ENCODE results near the gene SHTN1.

SHTN1 gene

GRCh38 chr10:116918583-116918982, 86.4 kb downstream of the SHTN1 start:
- DNase-seq (ENCODE audit: low read depth in 2 of 2) = no peak

GRCh38 chr10:116917481-116917880, 87.5 kb downstream of the SHTN1 start:
- DNase-seq (ENCODE audit: low read depth in 2 of 2) = no peak

GRCh38 chr10:116915340-116915739, 89.6 kb downstream of the SHTN1 start:
- no peak for DNase-seq (ENCODE audit: low read depth in 2 of 2)

GRCh38 chr10:116913695-116914094, 91.3 kb downstream of the SHTN1 start:
- no peak for DNase-seq (ENCODE audit: low read depth in 2 of 2)

- no peak for DNase-seq (ENCODE audit: low read depth in 2 of 2)
These were observed 92.8 kb downstream of the SHTN1 start for GRCh38 chr10:116912162-116912561.

GRCh38 chr10:116910910-116911309, 94.1 kb downstream of the SHTN1 start:
- DNase-seq (ENCODE audit: low read depth in 2 of 2) = no peak

- no peak for DNase-seq (ENCODE audit: low read depth in 2 of 2)
These were observed 95.7 kb downstream of the SHTN1 start for GRCh38 chr10:116909307-116909706.

GRCh38 chr10:116907245-116907987, 97.6 kb downstream of the SHTN1 start:
- DNase-seq (ENCODE audit: low read depth in 2 of 2) = no peak

- DNase-seq (ENCODE audit: low read depth in 2 of 2) = no peak
These were observed 99.2 kb downstream of the SHTN1 start for GRCh38 chr10:116905845-116906210.

GRCh38 chr10:116899626-116900025, 105.4 kb downstream of the SHTN1 start:
- no peak for DNase-seq (ENCODE audit: low read depth in 2 of 2)

GRCh38 chr10:116893686-116894037, 111.3 kb downstream of the SHTN1 start:
- no peak for DNase-seq (ENCODE audit: low read depth in 2 of 2)

GRCh38 chr10:116892907-116893685, 111.9 kb downstream of the SHTN1 start:
- DNase-seq (ENCODE audit: low read depth in 2 of 2) = no peak

- no peak for DNase-seq (ENCODE audit: low read depth in 2 of 2)
These were observed 113.8 kb downstream of the SHTN1 start for GRCh38 chr10:116891208-116891607.

GRCh38 chr10:116889066-116889465, 115.9 kb downstream of the SHTN1 start:
- no peak for DNase-seq (ENCODE audit: low read depth in 2 of 2)

- no peak for DNase-seq (ENCODE audit: low read depth in 2 of 2)
These were observed 116.5 kb downstream of the SHTN1 start for GRCh38 chr10:116888380-116889055.

GRCh38 chr10:116886772-116887171, 118.2 kb downstream of the SHTN1 start:
- no peak for DNase-seq (ENCODE audit: low read depth in 2 of 2)

- no peak for DNase-seq (ENCODE audit: low read depth in 2 of 2)
These were observed 122.3 kb downstream of the SHTN1 start for GRCh38 chr10:116882639-116883038.

- DNase-seq (ENCODE audit: low read depth in 2 of 2) = no peak
These were observed 124.1 kb downstream of the SHTN1 start for GRCh38 chr10:116880716-116881482.

- no peak for DNase-seq (ENCODE audit: low read depth in 2 of 2)
These were observed 125.2 kb downstream of the SHTN1 start for GRCh38 chr10:116879817-116880216.

- no peak for DNase-seq (ENCODE audit: low read depth in 2 of 2)
These were observed 126.9 kb downstream of the SHTN1 start for GRCh38 chr10:116878123-116878522.

- DNase-seq (ENCODE audit: low read depth in 2 of 2) = no peak
These were observed 127.6 kb downstream of the SHTN1 start for GRCh38 chr10:116877391-116877790.

GRCh38 chr10:116875897-116876296, 129.1 kb downstream of the SHTN1 start:
- DNase-seq (ENCODE audit: low read depth in 2 of 2) = no peak

Data from stimulated activated CD4-positive, alpha-beta T cell treated with anti-CD3 and anti-CD28 coated beads, Interleukin-12 subunit alpha, Interleukin-12 subunit beta, amount 100 ng/mL, for 24 hours (primary cell).